ENCODE data around the gene ARV1. TPM values are rescaled to one million over a fixed set of nuclear protein-coding genes. Genes with fewer than 3 reads are reported as not detected.

ARV1 gene
- total and polyA plus RNA-seq, 10 of the 15 experiments (the other 5 are each of a cell fraction or from before 2014, with no cell fraction given), result 23.2 to 55.1 (median 35.6) TPM

GRCh38 chr1:230977761-230978490 lies 968 bp upstream of the ARV1 start:
- no peaks in the 10 kb centered on the region for H3K9me3 ChIP-seq (replicated peaks; ENCODE audit: control insufficient read depth, insufficient read depth, low read length)
- H2AFZ ChIP-seq (ENCODE audit: control insufficient read depth, low read depth, low read length), result peak overlapping the region; percentile 75
- FAIRE-seq (no peak), DNase-seq (ENCODE audit: low read depth, low spot score) (no peak), ATAC-seq (no peak; the same call in 2 of the 3 replicates)
- ChIA-PET RAD21 (ENCODE audit: unreplicated experiment) (interaction anchor here (1.0 to 3.8 kb wide), 4 partner anchors 20 to 335 kb away, joined by 3 to 24 read pairs (median 4); partner anchors contain the start of gene COG2), CTCF (interaction anchor here (0.7 to 1.8 kb wide), 6 partner anchors 26 to 179 kb away, joined by 3 to 6 read pairs (median 4); no protein-coding TSS in a partner anchor), SMC1A (ENCODE audit: uncharacterized antibody, unreplicated experiment) (interaction anchor here (0.9 to 7.2 kb wide), 6 partner anchors 10 to 114 kb away, joined by 3 to 69 read pairs (median 3); no protein-coding TSS in a partner anchor), POLR2A (interaction anchor here (1.9 kb wide), 1 partner anchor 20 kb away, joined by 6 read pairs; no protein-coding TSS in a partner anchor)
- peak overlapping the region; percentile 71 for H3K27ac ChIP-seq (ENCODE audit: control insufficient read depth, insufficient read depth)
- H3K4me2 ChIP-seq (ENCODE audit: control insufficient read depth, insufficient read depth), result peak overlapping the region; percentile 91
- H3K4me3 ChIP-seq, result peak overlapping the region; percentile 80
- in situ Hi-C loops (cut with MboI) (no loop called here), intact Hi-C loops (cut with micrococcal nuclease; ENCODE audit: unreplicated experiment) (loop anchor here (2.0 to 5.0 kb wide), 3 partner anchors 61 to 336 kb away; partner anchors contain the start of gene COG2)
- peaks cover 18% of the 10 kb centered on the region for H3K4me1 ChIP-seq (ENCODE audit: control insufficient read depth, insufficient read depth, low read length)
- H3K79me2 ChIP-seq (ENCODE audit: control insufficient read depth, insufficient read depth, low read length), result peaks cover 46% of the 10 kb centered on the region
- H3K36me3 ChIP-seq (ENCODE audit: control insufficient read depth in 2 of 2, insufficient read depth in 2 of 2, low read length in 1 of 2), result peaks cover 0 to 4% of the 10 kb centered on the region in 2 experiments; a peak in 2 of 4 replicates
- WGBS (ENCODE audit: insufficient coverage, insufficient replicate concordance, low lambda C conversion rate, missing lambda C conversion rate), result under 1% methylated on average over 35 of the region's 52 CpGs
- H4K20me1 ChIP-seq (ENCODE audit: control insufficient read depth, insufficient read depth), result no peaks in the 10 kb centered on the region
- BruUV-seq (replicated peaks), result no TSS peak
- peak overlapping the region; percentile 80 for H3K9ac ChIP-seq (ENCODE audit: control insufficient read depth, insufficient read depth, low read length)
- TF ChIP-seq, protein P1, sequence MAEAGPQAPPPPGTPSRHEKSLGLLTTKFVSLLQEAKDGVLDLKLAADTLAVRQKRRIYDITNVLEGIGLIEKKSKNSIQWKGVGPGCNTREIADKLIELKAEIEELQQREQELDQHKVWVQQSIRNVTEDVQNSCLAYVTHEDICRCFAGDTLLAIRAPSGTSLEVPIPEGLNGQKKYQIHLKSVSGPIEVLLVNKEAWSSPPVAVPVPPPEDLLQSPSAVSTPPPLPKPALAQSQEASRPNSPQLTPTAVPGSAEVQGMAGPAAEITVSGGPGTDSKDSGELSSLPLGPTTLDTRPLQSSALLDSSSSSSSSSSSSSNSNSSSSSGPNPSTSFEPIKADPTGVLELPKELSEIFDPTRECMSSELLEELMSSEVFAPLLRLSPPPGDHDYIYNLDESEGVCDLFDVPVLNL (IDR thresholded peaks at IDR 0.05; ENCODE audit: low read depth, low read length), result no peak
- TF ChIP-seq, protein P2, sequence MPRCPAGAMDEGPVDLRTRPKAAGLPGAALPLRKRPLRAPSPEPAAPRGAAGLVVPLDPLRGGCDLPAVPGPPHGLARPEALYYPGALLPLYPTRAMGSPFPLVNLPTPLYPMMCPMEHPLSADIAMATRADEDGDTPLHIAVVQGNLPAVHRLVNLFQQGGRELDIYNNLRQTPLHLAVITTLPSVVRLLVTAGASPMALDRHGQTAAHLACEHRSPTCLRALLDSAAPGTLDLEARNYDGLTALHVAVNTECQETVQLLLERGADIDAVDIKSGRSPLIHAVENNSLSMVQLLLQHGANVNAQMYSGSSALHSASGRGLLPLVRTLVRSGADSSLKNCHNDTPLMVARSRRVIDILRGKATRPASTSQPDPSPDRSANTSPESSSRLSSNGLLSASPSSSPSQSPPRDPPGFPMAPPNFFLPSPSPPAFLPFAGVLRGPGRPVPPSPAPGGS (IDR thresholded peaks at IDR 0.05; ENCODE audit: borderline replicate concordance, insufficient read depth, low read depth, low read length, poor library complexity, severe bottlenecking), result peak; percentile 12
- TF ChIP-seq TCF3 (IDR thresholded peaks at IDR 0.05; ENCODE audit: borderline replicate concordance, insufficient read depth, low read depth, low read length), result 0 out of 2 replicates have a peak, but pooled peaks have one; percentile 27
- TF ChIP-seq RB1 (IDR thresholded peaks at IDR 0.05; ENCODE audit: borderline replicate concordance), result peak; percentile 44; the same call in 1 of the 2 replicates
- H3K27me3 ChIP-seq (replicated peaks in 1 of 2; ENCODE audit: control insufficient read depth in 2 of 2, insufficient read depth in 2 of 2, low read length in 1 of 2), result no peaks in the 10 kb centered on the region
